ENCODE data around the gene BLVRB.
"Not testable (repeated sequence)": the region's sequence is repeated elsewhere in the genome, so short reads cannot be mapped to it uniquely, and the experiment has no call there.

Gene BLVRB

GRCh38 chr19:40465557-40466218 lies at the start of gene BLVRB:
TSS of gene BLVRB (minus strand) at chr19:40465745. CDS start at chr19:40465688, 57 bp downstream.
- DNase-seq (ENCODE audit: low spot score): peak; percentile 100

GRCh38 chr19:40513741-40514315 lies 48.3 kb upstream of the BLVRB start:
- no peak for DNase-seq (ENCODE audit: low spot score)

- DNase-seq (ENCODE audit: low spot score): no peak
Observed at GRCh38 chr19:40513345-40513678, 47.8 kb upstream of the BLVRB start.

- no peak for DNase-seq (ENCODE audit: low spot score)
Observed at GRCh38 chr19:40512473-40513344, 47.2 kb upstream of the BLVRB start.

- DNase-seq (ENCODE audit: low spot score): no peak
Observed at GRCh38 chr19:40512110-40512472, 46.5 kb upstream of the BLVRB start.

- no peak for DNase-seq (ENCODE audit: low spot score)
Observed at GRCh38 chr19:40511487-40511886, 45.9 kb upstream of the BLVRB start.

GRCh38 chr19:40510526-40511115 lies 45.1 kb upstream of the BLVRB start:
- no peak for DNase-seq (ENCODE audit: low spot score)

- no peak for DNase-seq (ENCODE audit: low spot score)
Observed at GRCh38 chr19:40508739-40509260, 43.3 kb upstream of the BLVRB start.

GRCh38 chr19:40507892-40508291 lies 42.3 kb upstream of the BLVRB start:
- DNase-seq (ENCODE audit: low spot score): no peak

GRCh38 chr19:40506099-40506498 lies 40.6 kb upstream of the BLVRB start:
- no peak for DNase-seq (ENCODE audit: low spot score)

- peak; percentile 62 for DNase-seq (ENCODE audit: low spot score)
Observed at GRCh38 chr19:40503320-40503695, 37.8 kb upstream of the BLVRB start.

- DNase-seq (ENCODE audit: low spot score): no peak
Observed at GRCh38 chr19:40502647-40503319, 37.2 kb upstream of the BLVRB start.

- DNase-seq (ENCODE audit: low spot score): no peak
Observed at GRCh38 chr19:40502081-40502480, 36.5 kb upstream of the BLVRB start.

- no peak for DNase-seq (ENCODE audit: low spot score)
Observed at GRCh38 chr19:40501599-40501998, 36.1 kb upstream of the BLVRB start.

GRCh38 chr19:40500678-40501530 lies 35.4 kb upstream of the BLVRB start:
- not testable (repeated sequence) for DNase-seq (ENCODE audit: low spot score)

- DNase-seq (ENCODE audit: low spot score): no peak
Observed at GRCh38 chr19:40499320-40499719, 33.8 kb upstream of the BLVRB start.

- DNase-seq (ENCODE audit: low spot score): no peak
Observed at GRCh38 chr19:40497214-40497613, 31.7 kb upstream of the BLVRB start.

- DNase-seq (ENCODE audit: low spot score): no peak
Observed at GRCh38 chr19:40494191-40494838, 28.8 kb upstream of the BLVRB start.

GRCh38 chr19:40493778-40494177 lies 28.2 kb upstream of the BLVRB start:
- no peak for DNase-seq (ENCODE audit: low spot score)

GRCh38 chr19:40492274-40492673 lies 26.7 kb upstream of the BLVRB start:
- DNase-seq (ENCODE audit: low spot score): no peak

GRCh38 chr19:40489882-40490230 lies 24.3 kb upstream of the BLVRB start:
- DNase-seq (ENCODE audit: low spot score): no peak
